PFSK-1 (cell line): ENCODE results near the gene CENPX.

Experiments
- FOXP2 ChIP-seq: optimal IDR thresholded peaks from 2 replicates; pipeline ENCODE3; 2011; ENCODE audit warnings: borderline replicate concordance, control low read depth, inconsistent platforms; ENCODE audit not compliant: insufficient read depth; ENCODE audit errors: extremely low read length, extremely low read depth
- POLR2AphosphoS5 ChIP-seq: IDR thresholded peaks from 2 replicates; pipeline ENCODE4 v1.6.1; 2012; ENCODE audit warnings: low read depth, mild to moderate bottlenecking, control low read depth, low read length, moderate library complexity
- SIN3A ChIP-seq: IDR thresholded peaks from 2 replicates; pipeline ENCODE4 v1.6.1; 2012; ENCODE audit warnings: mild to moderate bottlenecking, low read length, moderate library complexity, borderline replicate concordance; ENCODE audit not compliant: insufficient read depth
- TAF1 ChIP-seq: IDR thresholded peaks from 2 replicates; pipeline ENCODE4 v1.6.1; 2012; ENCODE audit warnings: low read length, control low read depth, borderline replicate concordance; ENCODE audit not compliant: insufficient read depth
- TF ChIP-seq, protein P1 (sequence below), 2 experiments: IDR thresholded peaks; 2 replicates each; pipeline versions ENCODE4 v1.6.1 to v1.8.0; 2011 to 2012; ENCODE audit warnings: low read depth in 2 of 2, low read length in 2 of 2, control low read depth in 1 of 2, inconsistent platforms in 1 of 2, mild to moderate bottlenecking in 1 of 2, moderate library complexity in 1 of 2; ENCODE audit not compliant: insufficient read depth in 1 of 2

Gene CENPX

DNA sequence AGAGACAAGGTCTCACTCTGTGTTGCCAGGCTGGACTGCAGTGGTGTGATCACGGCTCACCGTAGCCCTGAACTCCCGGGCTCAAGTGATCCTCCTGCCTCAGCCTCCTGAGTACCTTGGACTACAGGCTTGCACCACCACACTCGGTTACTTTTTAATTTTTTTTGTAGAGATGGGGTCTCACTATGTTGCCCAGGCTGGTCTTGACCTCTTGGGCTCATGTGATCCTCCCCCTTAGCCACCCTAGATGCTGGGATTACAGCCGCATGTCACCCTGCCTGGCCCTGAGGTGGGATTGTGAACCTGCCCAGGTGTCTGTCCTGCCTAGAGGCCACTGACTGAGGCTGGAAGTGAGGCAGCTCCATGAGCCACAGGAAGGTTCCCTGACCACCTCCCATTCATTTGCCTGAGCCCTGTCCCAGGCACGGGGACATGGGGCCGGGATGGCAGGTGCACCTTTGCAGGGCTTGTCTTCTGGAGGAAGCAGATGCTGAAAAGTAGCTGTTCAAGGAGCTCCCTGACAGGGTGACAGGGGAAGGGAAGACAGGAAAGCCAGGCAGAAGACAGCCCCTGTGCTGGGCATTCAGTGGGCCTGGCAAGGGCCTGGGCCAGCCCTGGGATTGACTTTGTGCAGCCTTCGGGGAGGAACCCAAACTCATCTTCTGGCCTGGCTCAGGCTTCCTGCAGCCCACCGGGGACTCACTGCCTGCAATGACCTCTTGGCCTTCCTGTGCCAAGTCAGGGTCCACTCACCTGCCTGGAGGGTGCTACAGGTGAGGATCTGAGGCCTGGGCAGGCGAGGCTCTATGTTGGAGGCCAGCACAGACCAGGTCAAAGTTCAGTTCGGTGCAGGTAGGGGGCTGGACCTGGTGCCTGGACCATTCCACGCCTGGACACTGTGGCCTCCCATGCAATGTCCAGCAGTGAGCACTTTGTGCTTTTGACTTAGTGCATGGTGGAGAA is 53.5 kb downstream of the CENPX start:
- TF ChIP-seq FOXP2 (no peak), SIN3A (no peak), POLR2AphosphoS5 (no peak), TAF1 (no peak)
- TF ChIP-seq, protein P1, sequence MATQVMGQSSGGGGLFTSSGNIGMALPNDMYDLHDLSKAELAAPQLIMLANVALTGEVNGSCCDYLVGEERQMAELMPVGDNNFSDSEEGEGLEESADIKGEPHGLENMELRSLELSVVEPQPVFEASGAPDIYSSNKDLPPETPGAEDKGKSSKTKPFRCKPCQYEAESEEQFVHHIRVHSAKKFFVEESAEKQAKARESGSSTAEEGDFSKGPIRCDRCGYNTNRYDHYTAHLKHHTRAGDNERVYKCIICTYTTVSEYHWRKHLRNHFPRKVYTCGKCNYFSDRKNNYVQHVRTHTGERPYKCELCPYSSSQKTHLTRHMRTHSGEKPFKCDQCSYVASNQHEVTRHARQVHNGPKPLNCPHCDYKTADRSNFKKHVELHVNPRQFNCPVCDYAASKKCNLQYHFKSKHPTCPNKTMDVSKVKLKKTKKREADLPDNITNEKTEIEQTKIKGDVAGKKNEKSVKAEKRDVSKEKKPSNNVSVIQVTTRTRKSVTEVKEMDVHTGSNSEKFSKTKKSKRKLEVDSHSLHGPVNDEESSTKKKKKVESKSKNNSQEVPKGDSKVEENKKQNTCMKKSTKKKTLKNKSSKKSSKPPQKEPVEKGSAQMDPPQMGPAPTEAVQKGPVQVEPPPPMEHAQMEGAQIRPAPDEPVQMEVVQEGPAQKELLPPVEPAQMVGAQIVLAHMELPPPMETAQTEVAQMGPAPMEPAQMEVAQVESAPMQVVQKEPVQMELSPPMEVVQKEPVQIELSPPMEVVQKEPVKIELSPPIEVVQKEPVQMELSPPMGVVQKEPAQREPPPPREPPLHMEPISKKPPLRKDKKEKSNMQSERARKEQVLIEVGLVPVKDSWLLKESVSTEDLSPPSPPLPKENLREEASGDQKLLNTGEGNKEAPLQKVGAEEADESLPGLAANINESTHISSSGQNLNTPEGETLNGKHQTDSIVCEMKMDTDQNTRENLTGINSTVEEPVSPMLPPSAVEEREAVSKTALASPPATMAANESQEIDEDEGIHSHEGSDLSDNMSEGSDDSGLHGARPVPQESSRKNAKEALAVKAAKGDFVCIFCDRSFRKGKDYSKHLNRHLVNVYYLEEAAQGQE (IDR thresholded peaks at IDR 0.05; ENCODE audit: insufficient read depth in 1 of 2, low read depth in 2 of 2, low read length in 2 of 2): no peak
